CD14-positive monocyte (primary cell): ENCODE measurements around the gene POLA1. TPM values are rescaled to one million over a fixed set of nuclear protein-coding genes. Genes with fewer than 3 reads are reported as not detected.

Source experiments
- DNase-seq, 3 donors: peaks; one replicate each; pipeline ENCODE4 v3.0.0-alpha.2; 2011 to 2022
- H2AFZ ChIP-seq: 2 replicates; pipeline ENCODE4 v1.6.0; 2012; ENCODE audit warnings: mild to moderate bottlenecking, low read depth, low read length, inconsistent platforms; ENCODE audit not compliant: insufficient read depth, poor library complexity, severe bottlenecking
- H3K27ac ChIP-seq, 2 donors: 1 replicate in 1 of 2; 2 replicates in 1 of 2; pipeline ENCODE4 v1.5.1; 2012 to 2013; ENCODE audit warnings: low read length in 2 of 2, control low read depth in 1 of 2, inconsistent platforms in 1 of 2, low read depth in 1 of 2, mild to moderate bottlenecking in 1 of 2
- H3K27me3 ChIP-seq, 2 donors: one replicate each; pipeline versions ENCODE4 v1.6.0 to v1.6.1; 2011 to 2013; ENCODE audit warnings: low read length in 2 of 2; ENCODE audit not compliant: control insufficient read depth in 2 of 2, insufficient read depth in 2 of 2
- H3K36me3 ChIP-seq, 2 donors: replicated peaks in 1 of 2; 1 replicate in 1 of 2; 2 replicates in 1 of 2; pipeline versions ENCODE4 v1.5.1 to v1.6.1; 2012 to 2013; ENCODE audit warnings: low read length in 2 of 2, control low read depth in 1 of 2, inconsistent platforms in 1 of 2, mild to moderate bottlenecking in 1 of 2; ENCODE audit not compliant: insufficient read depth in 2 of 2, control insufficient read depth in 1 of 2
- H3K4me1 ChIP-seq, 2 donors: 1 replicate in 1 of 2; 2 replicates in 1 of 2; pipeline versions ENCODE4 v1.5.1 to v1.6.1; 2012 to 2013; ENCODE audit warnings: low read length in 2 of 2, control low read depth in 1 of 2, inconsistent platforms in 1 of 2, mild to moderate bottlenecking in 1 of 2, moderate library complexity in 1 of 2; ENCODE audit not compliant: insufficient read depth in 2 of 2, control insufficient read depth in 1 of 2
- H3K4me2 ChIP-seq: replicated peaks from 2 replicates; pipeline ENCODE3; 2012; ENCODE audit warnings: low read length, moderate library complexity, mild to moderate bottlenecking; ENCODE audit not compliant: poor library complexity, severe bottlenecking; ENCODE audit errors: extremely low read depth
- H3K4me3 ChIP-seq, 3 experiments: fragments of 200-600 bp in 1 of 3; sonication (generic) in 1 of 3; replicated peaks in 1 of 3; 1 replicate in 2 of 3; 2 replicates in 1 of 3; pipeline ENCODE4 v1.5.1; 2011 to 2013; ENCODE audit warnings: low read length in 3 of 3, mild to moderate bottlenecking in 3 of 3, control low read depth in 2 of 3, low read depth in 2 of 3, inconsistent platforms in 1 of 3, moderate library complexity in 1 of 3
- H3K79me2 ChIP-seq: 2 replicates; pipeline ENCODE4 v1.6.0; 2012; ENCODE audit warnings: mild to moderate bottlenecking, control low read depth, inconsistent platforms, low read length, moderate library complexity; ENCODE audit not compliant: insufficient read depth
- H3K9ac ChIP-seq: 2 replicates; pipeline ENCODE4 v1.6.0; 2017; ENCODE audit warnings: low read length, mild to moderate bottlenecking; ENCODE audit not compliant: insufficient read depth, poor library complexity, severe bottlenecking
- H3K9me3 ChIP-seq, 2 donors: replicated peaks in 1 of 2; 1 replicate in 1 of 2; 2 replicates in 1 of 2; pipeline versions ENCODE4 v1.5.1 to v1.6.1; 2012 to 2013; ENCODE audit warnings: low read length in 2 of 2, control low read depth in 1 of 2; ENCODE audit not compliant: control insufficient read depth in 1 of 2, insufficient read depth in 1 of 2
- H4K20me1 ChIP-seq: 2 replicates; pipeline ENCODE4 v1.6.0; 2012; ENCODE audit warnings: mild to moderate bottlenecking, low read length, control low read depth, moderate library complexity; ENCODE audit not compliant: insufficient read depth
- H3K27ac Mint-ChIP-seq, 7 donors: one replicate each; pipeline ENCODE4 v1.8.0; 2020; ENCODE audit warnings: mild to moderate bottlenecking in 7 of 7, mixed read lengths in 7 of 7, moderate library complexity in 6 of 7, inconsistent platforms in 2 of 7
- H3K27me3 Mint-ChIP-seq, 3 donors: one replicate each; pipeline ENCODE4 v1.8.0; 2021 to 2022; ENCODE audit warnings: low read depth in 3 of 3, mild to moderate bottlenecking in 3 of 3, mixed read lengths in 3 of 3, moderate library complexity in 3 of 3, inconsistent platforms in 1 of 3
- H3K36me3 Mint-ChIP-seq, 2 donors: one replicate each; pipeline ENCODE4 v1.8.0; 2020; ENCODE audit warnings: mixed read lengths in 2 of 2, inconsistent platforms in 1 of 2, mild to moderate bottlenecking in 1 of 2
- H3K4me1 Mint-ChIP-seq: one replicate; pipeline ENCODE4 v1.8.0; 2020; ENCODE audit warnings: mild to moderate bottlenecking, mixed read lengths
- H3K4me3 Mint-ChIP-seq, 2 donors: one replicate each; pipeline ENCODE4 v1.8.0; 2020; ENCODE audit warnings: mild to moderate bottlenecking in 2 of 2, mixed read lengths in 2 of 2, moderate library complexity in 1 of 2
- H3K9me3 Mint-ChIP-seq, 7 donors: one replicate each; pipeline ENCODE4 v1.8.0; 2020 to 2022; ENCODE audit warnings: mixed read lengths in 7 of 7, mild to moderate bottlenecking in 6 of 7, moderate library complexity in 6 of 7, inconsistent platforms in 2 of 7
- WGBS: methylation state at CpG from one replicate; pipeline ENCODE4 v1.1.5; 2013; ENCODE audit warnings: missing lambda C conversion rate; ENCODE audit not compliant: insufficient coverage; 5-methylcytosine and 5-hydroxymethylcytosine counted together
- intact Hi-C, 2 donors: fragments of 100-400 bp; cut with micrococcal nuclease; formaldehyde crosslinking; loops; one replicate each; pipeline versions ENCODE4 v1.15.0 to v1.15.1; 2023
- polyA plus RNA-seq, 3 donors: library from polyadenylated mRNA; depleted of rRNA in 1 of 3; unstranded in 2 of 3; stranded (reverse) in 1 of 3; fragments of 300-500 nt in 2 of 3; fragments of >200 nt in 1 of 3; fragmentation: Illumina TruSeq in 2 of 3; gene quantifications; 1 replicate in 2 of 3; 2 replicates in 1 of 3; pipeline ENCODE4 v1.2.3, GENCODE V29; 2012 to 2021
- TF ChIP-seq, protein P1 (sequence below): fragments of 200-600 bp; IDR thresholded peaks from one replicate; pipeline ENCODE4 v1.8.0; 2022; ENCODE audit warnings: antibody characterized with exemption, mild to moderate bottlenecking

Gene POLA1
- polyA plus RNA-seq, 3 donors = 1.2 to 1.4 (median 1.3) TPM

GRCh38 chrX:24833695-24834094 lies 140.0 kb downstream of the POLA1 start:
- Histone ChIP-seq H3K4me2 (no peak overlapping the region), H3K9ac (no peak overlapping the region), H3K27ac (no peak overlapping the region), H3K4me1 (no peaks in the 10 kb centered on the region), H3K4me3 (no peak overlapping the region), H3K36me3 (no peaks in the 10 kb centered on the region), H3K79me2 (no peaks in the 10 kb centered on the region), H3K27me3 (peaks cover 0 to 2% of the 10 kb centered on the region in 2 donors), H4K20me1 (no peaks in the 10 kb centered on the region), H2AFZ (no peak overlapping the region), H3K9me3 (no peaks in the 10 kb centered on the region)
- Mint-ChIP-seq H3K27ac (no peak overlapping the region), H3K9me3 (no peaks in the 10 kb centered on the region), H3K36me3 (peaks cover 6 to 8% of the 10 kb centered on the region in 2 donors), H3K4me1 (no peaks in the 10 kb centered on the region), H3K27me3 (peaks cover 0 to 3% (median 0%) of the 10 kb centered on the region in 3 donors), H3K4me3 (no peak overlapping the region)
- 80% methylated on average over 1 of the region's 5 CpGs for WGBS
- intact Hi-C loops = loop anchor here (10.0 kb wide), 1 partner anchor 311 kb away; no protein-coding TSS in a partner anchor
- no peak for DNase-seq
- TF ChIP-seq, protein P1, sequence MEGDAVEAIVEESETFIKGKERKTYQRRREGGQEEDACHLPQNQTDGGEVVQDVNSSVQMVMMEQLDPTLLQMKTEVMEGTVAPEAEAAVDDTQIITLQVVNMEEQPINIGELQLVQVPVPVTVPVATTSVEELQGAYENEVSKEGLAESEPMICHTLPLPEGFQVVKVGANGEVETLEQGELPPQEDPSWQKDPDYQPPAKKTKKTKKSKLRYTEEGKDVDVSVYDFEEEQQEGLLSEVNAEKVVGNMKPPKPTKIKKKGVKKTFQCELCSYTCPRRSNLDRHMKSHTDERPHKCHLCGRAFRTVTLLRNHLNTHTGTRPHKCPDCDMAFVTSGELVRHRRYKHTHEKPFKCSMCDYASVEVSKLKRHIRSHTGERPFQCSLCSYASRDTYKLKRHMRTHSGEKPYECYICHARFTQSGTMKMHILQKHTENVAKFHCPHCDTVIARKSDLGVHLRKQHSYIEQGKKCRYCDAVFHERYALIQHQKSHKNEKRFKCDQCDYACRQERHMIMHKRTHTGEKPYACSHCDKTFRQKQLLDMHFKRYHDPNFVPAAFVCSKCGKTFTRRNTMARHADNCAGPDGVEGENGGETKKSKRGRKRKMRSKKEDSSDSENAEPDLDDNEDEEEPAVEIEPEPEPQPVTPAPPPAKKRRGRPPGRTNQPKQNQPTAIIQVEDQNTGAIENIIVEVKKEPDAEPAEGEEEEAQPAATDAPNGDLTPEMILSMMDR = no peak

DNA sequence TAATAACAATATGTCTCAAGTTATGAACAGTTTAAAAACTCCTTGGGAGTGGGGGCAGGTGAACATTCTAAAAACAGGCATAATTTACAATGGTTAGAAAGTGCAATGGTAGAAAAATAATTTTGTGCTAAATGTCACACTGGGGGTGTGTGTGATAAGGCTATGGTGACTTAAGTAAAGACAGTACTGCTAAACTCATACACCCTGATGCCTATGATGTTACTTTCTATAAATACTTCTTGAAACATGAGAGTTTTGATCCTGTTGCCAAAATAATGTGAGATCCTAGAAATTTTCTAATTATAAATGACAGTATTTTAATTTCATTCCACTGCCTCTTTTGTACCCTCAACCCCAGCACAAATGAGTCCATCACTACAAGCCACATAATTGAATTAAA lies 144.2 kb downstream of the POLA1 start:
- Mint-ChIP-seq H3K4me3 (no peak overlapping the region), H3K27me3 (peaks cover 0 to 3% (median 0%) of the 10 kb centered on the region in 3 donors), H3K9me3 (no peaks in the 10 kb centered on the region), H3K27ac (no peak overlapping the region), H3K36me3 (peaks cover 2 to 11% of the 10 kb centered on the region in 2 donors), H3K4me1 (no peaks in the 10 kb centered on the region)
- H3K27me3 ChIP-seq = peaks cover 0 to 2% of the 10 kb centered on the region in 2 donors
- no peak overlapping the region for H3K4me2 ChIP-seq
- H3K9ac ChIP-seq = no peak overlapping the region
- H3K9me3 ChIP-seq = no peaks in the 10 kb centered on the region
- H3K27ac ChIP-seq = no peak overlapping the region
- H3K4me3 ChIP-seq = no peak overlapping the region
- intact Hi-C loops = loop anchor here (10.0 kb wide), 1 partner anchor 307 kb away; no protein-coding TSS in a partner anchor
- H3K4me1 ChIP-seq = no peaks in the 10 kb centered on the region
- no peaks in the 10 kb centered on the region for H4K20me1 ChIP-seq
- DNase-seq = no peak
- TF ChIP-seq, protein P1 = no peak
- no peaks in the 10 kb centered on the region for H3K79me2 ChIP-seq
- H2AFZ ChIP-seq = no peak overlapping the region
- H3K36me3 ChIP-seq = no peaks in the 10 kb centered on the region
